Mesendoderm (in vitro differentiated cells): ENCODE results near the gene PLEKHG3.
A peak's percentile ranks its signal among the peaks of the same experiment; 100 is the strongest.

Experiments
- DNase-seq: peaks from one replicate; pipeline ENCODE4 v3.0.0; 2013
- H2AK5ac ChIP-seq: 2 replicates; pipeline ENCODE4 v1.6.1; 2013; ENCODE audit warnings: low read length, inconsistent platforms
- H2BK120ac ChIP-seq: 2 replicates; pipeline ENCODE4 v1.6.1; 2013; ENCODE audit warnings: low read depth, mild to moderate bottlenecking, low read length, moderate library complexity, mixed read lengths
- H2BK15ac ChIP-seq: replicated peaks from 2 replicates; pipeline ENCODE4 v1.6.1; 2013; ENCODE audit warnings: low read depth, mild to moderate bottlenecking, moderate library complexity
- H2BK5ac ChIP-seq: 2 replicates; pipeline ENCODE4 v1.6.1; 2013; ENCODE audit warnings: low read length, inconsistent platforms
- H3K18ac ChIP-seq: 2 replicates; pipeline ENCODE4 v1.6.1; 2013; ENCODE audit warnings: mild to moderate bottlenecking, low read length, mixed read lengths
- H3K23ac ChIP-seq: one replicate; pipeline ENCODE4 v1.6.1; 2013; ENCODE audit warnings: low read length
- H3K27ac ChIP-seq: 2 replicates; pipeline ENCODE4 v1.5.1; 2013; ENCODE audit warnings: low read depth, mild to moderate bottlenecking, inconsistent platforms, low read length, moderate library complexity
- H3K27me3 ChIP-seq: 2 replicates; pipeline ENCODE4 v1.6.1; 2013; ENCODE audit warnings: low read length, control low read depth, mild to moderate bottlenecking, inconsistent platforms; ENCODE audit not compliant: insufficient read depth, poor library complexity
- H3K36me3 ChIP-seq: 2 replicates; pipeline ENCODE4 v1.6.1; 2013; ENCODE audit warnings: low read length, inconsistent platforms; ENCODE audit not compliant: control insufficient read depth, insufficient read depth
- H3K4ac ChIP-seq: one replicate; pipeline ENCODE4 v1.6.1; 2013; ENCODE audit warnings: low read depth, mild to moderate bottlenecking, low read length, moderate library complexity
- H3K4me1 ChIP-seq: 2 replicates; pipeline ENCODE4 v1.6.1; 2013; ENCODE audit warnings: low read depth, low read length, inconsistent platforms; ENCODE audit not compliant: control insufficient read depth
- H3K4me2 ChIP-seq: 2 replicates; pipeline ENCODE4 v1.6.1; 2013; ENCODE audit warnings: low read length
- H3K4me3 ChIP-seq: 2 replicates; pipeline ENCODE4 v1.5.1; 2013; ENCODE audit warnings: mild to moderate bottlenecking, low read length
- H3K56ac ChIP-seq: one replicate; pipeline ENCODE4 v1.6.1; 2013; ENCODE audit warnings: low read length
- H3K79me1 ChIP-seq: 2 replicates; pipeline ENCODE4 v1.6.1; 2013; ENCODE audit warnings: low read length, inconsistent platforms
- H3K79me2 ChIP-seq: 2 replicates; pipeline ENCODE4 v1.6.1; 2013; ENCODE audit warnings: mild to moderate bottlenecking, low read length; ENCODE audit not compliant: control insufficient read depth, insufficient read depth
- H3K9ac ChIP-seq: 2 replicates; pipeline ENCODE4 v1.6.1; 2013; ENCODE audit warnings: low read length, inconsistent platforms
- H4K5ac ChIP-seq: one replicate; pipeline ENCODE4 v1.6.1; 2013; ENCODE audit warnings: low read length
- H4K8ac ChIP-seq: one replicate; pipeline ENCODE4 v1.6.1; 2013; ENCODE audit warnings: low read depth, mild to moderate bottlenecking, control low read depth, low read length, moderate library complexity
- WGBS: extraction: QIAGEN DNeasy Blood & Tissue Kit; methylation state at CpG from one replicate; pipeline ENCODE4 v1.1.7; 2013; ENCODE audit warnings: low lambda C conversion rate, missing lambda C conversion rate; ENCODE audit not compliant: insufficient coverage; ENCODE audit errors: extremely low coverage; 5-methylcytosine and 5-hydroxymethylcytosine counted together

The PLEKHG3 gene

DNA sequence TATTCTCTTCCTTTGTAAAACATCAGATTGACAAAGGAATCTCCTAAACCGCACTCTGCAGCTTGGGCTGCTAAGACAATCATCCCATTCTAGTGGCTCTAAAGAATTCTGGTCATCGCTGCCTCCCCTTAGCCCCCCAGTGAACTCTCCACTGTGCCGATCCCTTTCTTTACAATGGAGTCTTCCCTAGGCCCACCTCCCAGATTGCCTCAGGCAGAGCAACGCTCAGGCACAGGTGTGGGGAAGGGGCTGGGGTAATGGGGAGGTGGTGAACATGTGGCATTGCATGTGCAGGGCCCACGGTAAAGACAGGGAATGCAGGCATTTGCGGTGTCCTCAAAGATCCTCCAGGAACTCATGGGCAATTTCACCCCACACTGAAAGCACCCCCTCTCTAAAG lies 86.3 kb downstream of the PLEKHG3 start:
- no peaks in the 10 kb centered on the region for H3K27me3 ChIP-seq
- no peak overlapping the region for H2BK120ac ChIP-seq
- no peak overlapping the region for H3K4me2 ChIP-seq
- no CpG with 5 or more reads among the region's 6 CpGs for WGBS
- H3K27ac ChIP-seq: no peak overlapping the region
- H3K23ac ChIP-seq: no peak overlapping the region
- H3K4ac ChIP-seq: no peak overlapping the region
- no peak overlapping the region for H4K8ac ChIP-seq
- H3K36me3 ChIP-seq: no peaks in the 10 kb centered on the region
- no peak overlapping the region for H2BK15ac ChIP-seq
- peak; percentile 68 for DNase-seq
- no peak overlapping the region for H2AK5ac ChIP-seq
- no peak overlapping the region for H4K5ac ChIP-seq
- H3K79me1 ChIP-seq: no peaks in the 10 kb centered on the region
- no peaks in the 10 kb centered on the region for H3K4me1 ChIP-seq
- H3K79me2 ChIP-seq: no peaks in the 10 kb centered on the region
- no peak overlapping the region for H3K18ac ChIP-seq
- no peak overlapping the region for H3K56ac ChIP-seq
- no peak overlapping the region for H3K9ac ChIP-seq
- no peak overlapping the region for H3K4me3 ChIP-seq
- no peak overlapping the region for H2BK5ac ChIP-seq

DNA sequence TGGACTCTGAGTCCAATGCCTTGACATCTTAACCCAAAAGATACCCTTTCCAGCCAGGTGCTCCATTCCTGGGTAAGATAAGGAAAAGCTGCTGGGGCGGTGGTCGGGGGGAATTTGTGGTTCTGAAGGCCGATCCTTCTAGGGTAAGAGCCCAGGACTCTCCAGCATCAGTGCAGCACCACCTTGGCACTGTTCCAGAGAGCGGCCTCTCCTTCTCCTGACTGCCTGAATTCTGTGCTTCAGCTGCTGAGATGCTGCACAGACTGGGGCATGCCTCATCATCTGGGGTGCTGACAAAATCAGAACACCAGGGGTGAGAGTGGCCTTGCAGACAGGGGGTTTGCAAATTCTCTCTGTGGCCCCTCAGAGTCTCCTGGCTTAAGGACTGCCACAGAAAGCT lies 88.0 kb downstream of the PLEKHG3 start:
- Histone ChIP-seq H3K79me1 (no peaks in the 10 kb centered on the region), H3K56ac (no peak overlapping the region), H3K4me3 (no peak overlapping the region), H3K79me2 (no peaks in the 10 kb centered on the region), H2BK5ac (no peak overlapping the region), H3K4me2 (no peak overlapping the region), H2AK5ac (no peak overlapping the region), H3K9ac (no peak overlapping the region), H3K27ac (no peak overlapping the region), H3K18ac (no peak overlapping the region), H3K4ac (no peak overlapping the region), H3K4me1 (no peaks in the 10 kb centered on the region), H4K5ac (no peak overlapping the region), H2BK120ac (no peak overlapping the region), H3K27me3 (no peaks in the 10 kb centered on the region), H3K36me3 (no peaks in the 10 kb centered on the region), H2BK15ac (no peak overlapping the region), H3K23ac (no peak overlapping the region), H4K8ac (no peak overlapping the region)
- WGBS: no CpG with 5 or more reads among the region's 4 CpGs
- no peak for DNase-seq

DNA sequence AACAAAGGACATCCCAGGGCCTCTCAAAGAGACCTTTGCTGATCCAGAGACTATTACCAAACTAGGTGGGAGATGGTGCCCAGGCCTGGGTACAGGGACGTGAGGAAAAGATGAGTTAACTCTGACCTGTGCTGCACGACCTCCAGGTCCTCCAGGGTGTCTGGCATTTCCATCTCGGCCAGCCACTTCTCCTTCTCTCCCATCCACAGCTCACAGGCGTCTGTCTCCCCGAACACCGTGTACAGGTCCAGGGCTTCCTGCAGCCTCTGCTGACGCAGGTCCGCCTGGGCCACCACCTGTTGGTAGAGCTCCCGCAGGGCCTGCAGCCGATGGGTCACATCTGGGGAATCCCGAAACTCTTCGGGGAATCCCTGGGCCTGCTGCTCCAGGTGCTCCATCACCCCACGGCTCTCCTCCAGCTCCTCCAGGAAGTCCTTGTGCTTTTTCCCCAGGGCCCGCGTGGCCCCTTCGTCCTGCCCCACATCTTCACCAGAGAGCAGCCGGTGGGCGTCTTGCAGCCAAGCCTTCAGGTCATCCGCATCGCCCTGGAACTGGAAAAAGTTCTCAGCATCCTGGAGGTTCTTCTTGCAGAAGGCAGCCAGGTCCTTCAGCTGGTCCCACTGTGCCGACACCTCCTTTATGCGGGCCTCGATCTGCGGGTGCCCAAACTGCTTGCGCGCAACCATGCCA lies 88.8 kb downstream of the PLEKHG3 start:
- no CpG with 5 or more reads among the region's 26 CpGs for WGBS
- Histone ChIP-seq H2BK15ac (no peak overlapping the region), H3K4me2 (no peak overlapping the region), H3K4me1 (no peaks in the 10 kb centered on the region), H3K23ac (no peak overlapping the region), H3K4ac (no peak overlapping the region), H3K4me3 (no peak overlapping the region), H3K56ac (no peak overlapping the region), H3K36me3 (no peaks in the 10 kb centered on the region), H4K5ac (no peak overlapping the region), H4K8ac (no peak overlapping the region), H3K9ac (no peak overlapping the region), H3K27me3 (no peaks in the 10 kb centered on the region), H2AK5ac (no peak overlapping the region), H3K79me1 (no peaks in the 10 kb centered on the region), H3K27ac (no peak overlapping the region), H3K79me2 (no peaks in the 10 kb centered on the region), H2BK5ac (no peak overlapping the region), H2BK120ac (no peak overlapping the region), H3K18ac (no peak overlapping the region)
- DNase-seq: no peak

DNA sequence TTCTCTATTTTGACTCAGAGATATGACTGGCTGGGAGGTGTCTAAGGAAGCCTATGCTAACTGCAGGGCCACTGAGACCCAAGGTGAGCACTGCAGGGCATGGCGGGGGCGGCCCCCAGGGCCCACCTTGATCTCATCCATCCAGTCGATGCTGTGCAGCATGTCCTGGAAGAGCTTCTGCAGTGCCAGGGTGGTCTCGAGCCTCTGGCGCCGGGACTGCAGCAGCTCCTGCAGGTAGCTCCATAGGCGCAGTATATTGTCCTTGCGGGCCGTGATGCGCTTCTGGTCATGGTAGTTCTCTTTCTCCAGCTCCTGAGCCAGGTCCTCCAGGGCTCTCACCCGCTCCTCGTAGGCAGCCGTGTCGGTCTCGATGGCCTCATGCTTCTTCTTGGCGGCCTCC lies 91.0 kb downstream of the PLEKHG3 start:
- Histone ChIP-seq H3K56ac (no peak overlapping the region), H4K5ac (no peak overlapping the region), H3K79me2 (no peaks in the 10 kb centered on the region), H3K79me1 (no peaks in the 10 kb centered on the region), H3K9ac (no peak overlapping the region), H2AK5ac (no peak overlapping the region), H4K8ac (no peak overlapping the region), H3K18ac (no peak overlapping the region), H3K27me3 (no peaks in the 10 kb centered on the region), H2BK120ac (no peak overlapping the region), H3K4me2 (no peak overlapping the region), H3K4me3 (no peak overlapping the region), H3K4me1 (no peaks in the 10 kb centered on the region), H2BK15ac (no peak overlapping the region), H3K36me3 (no peaks in the 10 kb centered on the region), H3K4ac (no peak overlapping the region), H3K23ac (no peak overlapping the region), H2BK5ac (no peak overlapping the region), H3K27ac (no peak overlapping the region)
- WGBS: no CpG with 5 or more reads among the region's 16 CpGs
- DNase-seq: no peak

DNA sequence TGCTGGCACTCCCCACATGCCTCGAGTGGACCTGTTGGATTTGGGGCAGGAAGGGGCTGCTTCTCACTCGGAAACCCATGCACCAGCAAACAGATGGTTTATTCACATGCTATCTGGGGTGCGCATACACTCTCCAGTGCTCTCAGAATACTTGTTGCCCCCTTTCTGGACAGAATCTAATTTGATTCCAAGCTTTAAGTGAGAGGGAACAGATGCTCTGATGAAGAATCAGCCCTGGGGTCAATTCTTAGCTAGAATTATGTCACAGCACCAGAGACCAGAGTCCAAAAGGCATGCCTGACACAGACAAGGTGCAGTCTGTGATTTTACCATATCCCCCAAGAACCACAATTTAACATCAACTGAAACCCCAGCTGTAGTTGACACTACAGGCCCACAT lies 91.7 kb downstream of the PLEKHG3 start:
- H3K4ac ChIP-seq: no peak overlapping the region
- H2BK15ac ChIP-seq: no peak overlapping the region
- no peak overlapping the region for H3K18ac ChIP-seq
- no peak overlapping the region for H3K4me2 ChIP-seq
- no peak overlapping the region for H2AK5ac ChIP-seq
- no peak overlapping the region for H3K23ac ChIP-seq
- H3K9ac ChIP-seq: no peak overlapping the region
- H3K79me1 ChIP-seq: no peaks in the 10 kb centered on the region
- WGBS: no CpG with 5 or more reads among the region's 3 CpGs
- no peak for DNase-seq
- no peaks in the 10 kb centered on the region for H3K36me3 ChIP-seq
- no peak overlapping the region for H3K4me3 ChIP-seq
- H3K79me2 ChIP-seq: no peaks in the 10 kb centered on the region
- no peak overlapping the region for H2BK120ac ChIP-seq
- no peak overlapping the region for H4K8ac ChIP-seq
- H3K27ac ChIP-seq: no peak overlapping the region
- H4K5ac ChIP-seq: no peak overlapping the region
- H3K4me1 ChIP-seq: no peaks in the 10 kb centered on the region
- H3K27me3 ChIP-seq: no peaks in the 10 kb centered on the region
- no peak overlapping the region for H2BK5ac ChIP-seq
- H3K56ac ChIP-seq: no peak overlapping the region

DNA sequence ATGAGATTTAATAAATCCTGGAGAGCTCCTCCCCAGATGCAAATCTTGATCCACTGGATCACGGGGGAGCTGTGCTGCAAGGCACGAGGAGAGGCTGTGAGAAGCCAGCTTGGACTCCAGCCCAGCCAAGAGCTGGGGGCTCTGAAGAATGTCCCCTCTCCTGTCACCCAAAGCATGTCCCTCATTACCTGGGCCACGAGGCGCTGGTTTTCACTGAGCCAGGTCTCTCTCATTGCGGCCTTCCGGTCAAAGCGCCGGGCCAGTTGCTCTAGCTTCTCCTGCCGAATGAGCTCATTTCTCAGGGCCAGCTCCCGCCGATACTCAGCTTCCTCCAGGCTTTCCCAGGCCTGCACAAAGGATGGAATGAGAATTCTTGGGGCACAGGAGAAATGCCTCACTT lies 92.1 kb downstream of the PLEKHG3 start:
- no peak overlapping the region for H3K4me3 ChIP-seq
- H2BK15ac ChIP-seq: no peak overlapping the region
- no peaks in the 10 kb centered on the region for H3K79me1 ChIP-seq
- H4K5ac ChIP-seq: no peak overlapping the region
- no peaks in the 10 kb centered on the region for H3K79me2 ChIP-seq
- no peak overlapping the region for H2BK120ac ChIP-seq
- H3K56ac ChIP-seq: no peak overlapping the region
- no peak overlapping the region for H3K18ac ChIP-seq
- no peaks in the 10 kb centered on the region for H3K4me1 ChIP-seq
- H2AK5ac ChIP-seq: no peak overlapping the region
- no peak overlapping the region for H3K9ac ChIP-seq
- DNase-seq: no peak
- no peak overlapping the region for H3K27ac ChIP-seq
- WGBS: no CpG with 5 or more reads among the region's 11 CpGs
- no peak overlapping the region for H3K23ac ChIP-seq
- no peak overlapping the region for H4K8ac ChIP-seq
- no peaks in the 10 kb centered on the region for H3K36me3 ChIP-seq
- no peak overlapping the region for H3K4ac ChIP-seq
- no peaks in the 10 kb centered on the region for H3K27me3 ChIP-seq
- no peak overlapping the region for H2BK5ac ChIP-seq
- no peak overlapping the region for H3K4me2 ChIP-seq
